Activated T-cell treated with anti-CD3 and anti-CD28 coated beads for 48 hours (primary cell): Measurements from ENCODE around the gene CD84.
"Not testable (repeated sequence)": the region's sequence is repeated elsewhere in the genome, so short reads cannot be mapped to it uniquely, and the experiment has no call there.

ENCODE experiments used
- DNase-seq: peaks from one replicate; pipeline ENCODE4 v3.0.0-alpha.2; 2020; ENCODE audit warnings: low read depth

CD84 gene

DNA sequence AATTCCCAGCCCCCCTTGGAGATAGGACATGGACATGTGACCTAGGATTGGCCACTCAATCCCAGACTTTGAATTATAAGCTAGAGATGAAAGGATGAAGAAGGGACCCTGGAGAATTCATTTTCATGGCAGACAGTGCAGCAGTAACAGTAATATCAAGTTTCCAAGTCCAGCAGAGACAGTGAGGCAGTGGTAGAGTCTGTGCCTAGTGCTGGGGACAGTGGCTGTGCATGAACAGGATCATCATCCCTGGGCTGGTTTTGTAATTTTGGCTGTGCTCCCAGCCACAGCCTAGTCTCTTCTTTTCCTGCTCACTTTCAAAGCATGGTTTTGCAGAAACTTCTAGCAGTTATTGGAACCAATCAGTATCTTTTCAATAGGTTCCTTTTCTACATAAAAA, 29.6 kb upstream of the CD84 start:
- no peak for DNase-seq

DNA sequence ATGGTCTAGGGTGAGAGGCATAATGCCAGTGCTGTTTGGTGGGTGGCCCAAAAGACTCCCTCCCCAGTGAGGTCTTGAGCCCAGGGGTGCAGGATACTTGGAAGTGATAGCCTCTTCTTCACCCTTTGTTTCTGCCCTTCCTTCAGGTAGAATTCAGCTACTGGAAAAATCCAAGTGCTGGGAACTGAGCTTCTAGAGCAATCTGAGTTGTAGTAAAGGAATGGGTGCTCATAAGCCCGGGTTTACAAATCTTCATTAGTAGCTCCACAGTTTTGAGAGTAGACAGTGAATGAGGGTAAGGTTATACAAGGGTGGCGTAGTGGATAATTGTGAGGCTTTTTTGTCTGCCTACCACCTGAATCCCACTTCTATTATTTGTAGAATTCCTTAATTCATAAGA, 29.2 kb upstream of the CD84 start:
- no peak for DNase-seq

GRCh38 chr1:160608057-160608456, 28.8 kb upstream of the CD84 start:
- no peak for DNase-seq

DNA sequence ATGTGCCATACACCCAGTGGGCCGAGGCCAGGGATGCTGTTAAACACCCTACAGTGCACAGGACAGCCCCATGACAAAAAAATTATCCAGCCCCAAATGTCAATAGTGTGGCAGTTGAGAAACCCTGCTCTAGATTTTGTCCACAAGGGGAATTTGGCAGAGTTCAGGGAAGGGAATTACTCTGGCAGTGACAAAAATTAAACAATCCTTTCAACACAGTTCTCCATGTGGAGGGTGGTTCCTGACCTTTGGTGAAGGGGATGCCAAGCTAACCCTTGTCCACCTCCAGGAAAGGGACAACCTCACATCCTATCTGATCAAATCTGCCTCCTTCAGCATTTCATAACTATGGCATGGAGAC, 28.4 kb upstream of the CD84 start:
- no peak for DNase-seq

- no peak for DNase-seq
These were observed 27.8 kb upstream of the CD84 start for GRCh38 chr1:160607011-160607671.

DNA sequence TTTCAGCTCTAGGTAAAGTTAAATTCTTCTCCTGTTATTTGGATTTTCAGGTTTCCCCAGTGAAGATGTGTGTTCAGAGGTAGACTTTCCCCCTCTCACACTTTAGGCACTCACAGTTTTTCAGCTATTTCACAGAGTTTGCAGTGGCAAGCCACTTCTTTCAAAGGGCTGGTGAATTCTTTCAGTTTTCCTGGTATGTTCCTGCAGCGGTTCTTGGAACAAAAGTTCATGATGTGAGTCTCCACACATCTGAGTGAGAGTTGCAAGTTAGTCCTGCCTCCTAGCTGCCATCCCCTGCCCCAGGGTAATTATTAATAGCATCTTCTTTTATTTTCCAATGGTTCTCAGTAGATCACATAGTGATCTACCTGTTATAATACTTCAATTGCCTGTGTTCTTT, 27.3 kb upstream of the CD84 start:
- no peak for DNase-seq

- DNase-seq = no peak
These were observed 26.6 kb upstream of the CD84 start for GRCh38 chr1:160605792-160606479.

- no peak for DNase-seq
These were observed 25.9 kb upstream of the CD84 start for GRCh38 chr1:160605205-160605604.

DNA sequence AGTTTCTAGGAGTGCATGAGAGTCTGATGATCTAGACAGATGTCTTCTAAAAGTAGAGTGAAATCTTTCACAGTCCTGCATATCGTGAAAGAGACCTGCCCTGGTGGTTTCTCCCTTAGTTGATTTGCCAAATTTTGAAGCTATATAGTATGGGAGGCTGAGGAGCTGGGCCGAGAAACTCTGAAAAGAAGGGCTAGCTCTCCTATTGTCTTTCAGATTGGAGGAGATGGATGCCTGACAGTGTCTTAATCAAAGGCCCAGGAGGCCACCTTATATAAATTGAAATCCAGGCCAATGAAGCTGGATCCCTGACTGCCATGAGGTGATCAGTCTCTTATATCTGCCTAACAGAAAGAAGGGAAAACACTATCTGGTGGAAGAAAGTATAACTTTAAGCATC, 18.4 kb upstream of the CD84 start:
- no peak for DNase-seq

- DNase-seq = no peak
These were observed 17.8 kb upstream of the CD84 start for GRCh38 chr1:160597051-160597450.

DNA sequence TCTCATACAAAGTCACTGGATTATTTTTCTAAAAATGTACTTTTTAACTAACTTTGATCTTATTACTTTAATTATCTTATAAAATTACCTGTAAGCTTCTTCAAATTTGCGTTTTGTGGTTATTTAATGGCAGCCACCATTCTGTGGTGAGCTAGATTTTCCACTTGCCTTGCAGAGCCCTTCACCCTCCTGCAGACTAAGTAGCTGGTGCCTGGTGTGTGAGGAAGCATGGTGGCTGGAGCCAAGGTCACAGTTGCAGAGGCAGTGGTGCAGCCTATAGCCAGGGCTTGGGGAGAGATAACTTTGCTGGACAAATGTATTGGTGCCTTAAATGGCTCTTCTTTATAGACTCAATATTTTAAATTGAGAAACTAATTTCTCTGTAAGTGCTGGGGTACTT, 11.2 kb upstream of the CD84 start:
- no peak for DNase-seq

DNA sequence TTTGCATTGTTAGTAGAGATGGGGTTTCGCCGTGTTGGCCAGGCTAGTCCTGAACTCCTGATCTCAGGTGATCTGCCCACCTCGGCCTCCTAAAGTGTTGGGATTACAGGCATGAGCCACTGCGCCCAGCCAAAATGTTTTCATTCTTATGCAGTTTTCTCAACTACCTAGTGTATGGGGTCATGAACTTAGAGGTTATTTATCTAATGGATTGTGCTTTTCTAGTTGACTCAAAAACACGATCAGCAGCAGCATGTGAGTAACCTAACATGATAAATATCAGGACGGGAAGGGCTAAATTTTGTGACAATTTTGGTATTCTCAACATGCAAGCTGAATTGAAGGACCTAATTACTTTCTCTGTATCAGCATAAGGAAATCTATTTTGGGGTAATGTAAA, 9.2 kb upstream of the CD84 start:
- DNase-seq = no peak

GRCh38 chr1:160584784-160585183, 5.5 kb upstream of the CD84 start:
- no peak for DNase-seq

DNA sequence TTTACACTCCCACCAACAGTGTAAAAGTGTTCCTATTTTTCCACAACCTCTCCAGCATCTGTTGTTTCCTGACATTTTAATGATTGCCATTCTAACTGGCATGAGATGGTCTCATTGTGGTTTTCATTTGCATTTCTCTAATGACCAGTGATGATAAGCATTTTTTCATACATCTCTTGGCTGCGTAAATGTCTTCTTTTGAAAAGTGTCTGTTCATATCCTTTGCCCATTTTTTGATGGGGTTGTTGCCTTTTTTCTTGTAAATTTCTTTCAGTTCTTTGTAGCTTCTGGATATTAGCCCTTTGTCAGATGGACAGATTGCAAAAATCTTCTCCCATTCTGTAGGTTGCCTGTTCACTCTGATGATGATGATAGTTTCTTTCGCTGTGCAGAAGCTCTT, 3.7 kb upstream of the CD84 start:
- DNase-seq = not testable (repeated sequence)

DNA sequence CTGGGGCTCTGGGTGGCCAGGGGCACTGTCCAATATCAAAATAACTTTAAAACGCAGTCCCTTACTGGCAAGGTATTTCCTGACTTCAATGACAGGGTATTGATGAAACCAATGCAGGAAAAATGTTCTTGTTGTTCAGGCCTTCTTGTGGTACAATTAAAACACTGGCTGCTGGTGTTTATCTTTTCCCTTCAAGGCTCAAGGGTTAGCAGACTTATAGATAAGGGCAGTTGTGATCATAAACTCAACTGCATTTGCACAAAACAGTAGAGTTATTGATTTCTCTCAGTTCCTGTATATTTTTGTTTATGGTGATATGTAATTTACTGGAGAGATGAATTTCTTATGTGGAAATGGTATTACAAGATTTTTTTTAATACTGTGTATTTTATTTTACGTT, 2.7 kb upstream of the CD84 start:
- no peak for DNase-seq

DNA sequence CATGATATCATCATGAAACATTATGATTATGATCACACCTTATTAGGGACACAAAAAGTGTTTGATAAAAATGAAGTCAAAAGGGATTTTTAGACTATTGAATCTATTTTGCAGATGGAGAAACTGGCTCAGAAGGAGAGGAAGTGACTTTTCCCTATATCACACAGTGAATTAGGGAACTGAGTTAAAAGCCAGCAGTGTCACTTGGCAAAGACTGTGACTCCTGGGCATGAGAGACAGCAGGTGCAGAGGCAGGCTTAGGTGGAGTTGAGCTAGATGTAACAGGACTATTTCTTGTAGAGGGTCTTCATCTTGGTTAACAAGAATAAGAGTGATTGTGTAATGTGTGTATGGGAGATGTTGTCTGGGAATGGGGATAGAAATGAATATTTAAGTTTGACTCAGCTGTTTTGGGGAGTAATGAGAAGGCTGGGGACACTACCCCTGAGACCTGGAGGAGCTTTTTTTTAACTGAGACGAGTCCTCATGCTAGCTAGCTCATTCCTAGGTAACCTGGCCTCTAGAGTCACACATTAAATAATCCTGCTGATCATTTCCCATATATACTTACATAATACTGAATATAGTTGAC, 1.0 kb upstream of the CD84 start:
- no peak for DNase-seq

- DNase-seq = no peak
These were observed 638 bp downstream of the CD84 start for GRCh38 chr1:160578525-160579191.

DNA sequence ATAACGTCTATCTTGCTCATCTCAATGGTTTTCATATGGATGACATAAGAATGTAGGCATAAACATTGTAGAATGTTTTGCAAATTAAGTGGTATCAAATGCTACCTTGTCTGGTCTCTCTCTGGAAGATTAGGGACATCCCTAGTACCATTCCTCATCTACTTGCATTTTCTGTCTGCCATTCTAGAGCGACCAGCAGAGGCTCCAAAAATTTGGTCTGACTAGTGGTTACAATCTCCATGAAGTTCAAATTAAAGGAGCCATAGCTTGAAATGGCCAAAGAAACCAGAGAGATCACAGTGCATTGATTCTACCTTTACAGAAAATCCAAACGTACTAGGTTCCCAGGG, 1.1 kb downstream of the CD84 start:
- DNase-seq = no peak

GRCh38 chr1:160577671-160578070, 1.6 kb downstream of the CD84 start:
- DNase-seq = no peak

DNA sequence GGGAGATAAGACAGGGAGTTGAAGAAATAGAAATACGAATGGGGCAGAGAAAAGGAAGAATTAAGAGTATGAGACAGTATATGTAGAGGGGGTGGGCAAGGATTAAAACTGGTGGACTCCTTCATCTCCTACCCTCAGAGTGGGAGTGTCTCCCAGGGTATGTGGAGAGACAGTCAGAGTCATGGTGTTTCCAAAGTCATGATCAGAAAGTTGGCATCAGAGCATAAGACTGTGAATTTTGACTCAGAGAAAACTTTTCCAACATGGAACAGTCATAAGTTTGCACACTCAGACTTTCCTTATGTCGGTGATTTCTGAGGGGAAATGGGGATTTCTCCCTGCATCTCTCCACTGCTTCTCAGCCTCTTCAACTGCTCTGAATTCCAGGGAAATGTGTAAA, 2.4 kb downstream of the CD84 start:
- DNase-seq = no peak

GRCh38 chr1:160576390-160576789, 2.9 kb downstream of the CD84 start:
- no peak for DNase-seq

DNA sequence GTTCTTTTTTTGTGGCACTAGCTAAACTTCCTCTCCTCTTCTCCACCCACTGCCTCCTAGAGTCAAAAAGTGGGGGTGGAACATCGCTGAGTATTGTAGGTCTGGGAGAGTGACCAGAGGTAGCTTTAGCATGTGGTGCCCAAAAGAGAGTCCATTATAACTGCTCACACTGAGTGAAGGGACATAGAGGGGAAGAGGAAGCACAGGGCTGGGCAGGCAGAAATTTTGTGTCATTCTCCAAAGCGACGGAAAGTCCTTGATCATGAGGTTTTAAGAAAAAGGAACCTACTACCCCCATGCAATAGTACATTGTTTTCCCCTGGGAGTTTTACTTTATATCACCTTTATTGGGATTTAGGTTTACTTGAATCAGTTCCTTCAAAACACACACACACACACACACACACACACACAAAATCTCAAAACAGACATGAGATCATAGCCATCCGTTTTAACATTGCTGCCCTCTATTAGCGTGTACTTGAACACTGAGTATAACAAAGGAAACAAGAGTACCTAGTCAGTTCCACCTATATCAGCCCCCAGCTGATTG, 4.1 kb downstream of the CD84 start:
- no peak for DNase-seq

DNA sequence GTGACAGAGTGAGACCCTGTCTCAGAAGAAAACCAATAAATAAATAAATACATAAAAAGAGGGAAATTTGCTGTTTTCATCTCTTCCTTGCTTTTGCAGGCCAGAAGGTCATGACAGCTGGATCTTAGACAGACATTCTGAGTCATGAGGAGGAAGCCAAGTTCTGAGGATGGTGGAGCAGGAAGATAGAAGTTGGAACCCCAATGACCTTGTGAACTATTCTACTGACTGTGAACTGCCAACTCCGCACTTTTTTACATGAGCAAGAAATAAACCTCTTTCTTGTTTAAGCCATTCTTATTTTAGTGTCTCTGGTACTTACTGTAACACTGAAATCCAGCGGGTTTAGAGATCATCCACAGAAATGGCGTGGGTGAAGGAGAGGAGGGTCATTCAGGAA, 8.5 kb downstream of the CD84 start:
- no peak for DNase-seq
